Common myeloid progenitor, CD34-positive (primary cell): ENCODE data around the gene SLC7A6OS.

Experiments
- CTCF ChIA-PET: fragments of 350-600 bp; sonication (Branson Sonifier 250); formaldehyde crosslinking; loops from one replicate; lab custom pipeline; 2021; ENCODE audit warnings: antibody characterized with exemption; lab: Charles Lee
- POLR2A ChIA-PET: fragments of 350-600 bp; sonication (Branson Sonifier 250); formaldehyde crosslinking; loops from one replicate; lab custom pipeline; 2021; ENCODE audit warnings: antibody characterized with exemption; lab: Charles Lee
- DNase-seq, 3 donors: peaks; one replicate each; pipeline versions ENCODE4 v3.0.0 to v3.0.0-alpha.2; 2013
- H3K27ac ChIP-seq, 2 experiments: 1 replicate in 1 of 2; 2 replicates in 1 of 2; pipeline ENCODE4 v1.7.0; 2013; ENCODE audit warnings: inconsistent platforms in 2 of 2, low read length in 2 of 2, mild to moderate bottlenecking in 2 of 2, low read depth in 1 of 2, moderate library complexity in 1 of 2; ENCODE audit not compliant: severe bottlenecking in 2 of 2, insufficient read depth in 1 of 2, poor library complexity in 1 of 2
- H3K27me3 ChIP-seq, 5 experiments: replicated peaks in 2 of 5; 1 replicate in 3 of 5; 2 replicates in 2 of 5; pipeline versions ENCODE4 v1.6.1 to v1.7.0; 2013; ENCODE audit warnings: low read length in 4 of 5, mild to moderate bottlenecking in 2 of 5, moderate library complexity in 2 of 5, inconsistent platforms in 1 of 5; ENCODE audit not compliant: insufficient read depth in 5 of 5, control insufficient read depth in 4 of 5
- H3K36me3 ChIP-seq, 4 experiments: 1 replicate in 2 of 4; 2 replicates in 2 of 4; pipeline versions ENCODE4 v1.6.1 to v1.7.0; 2013; ENCODE audit warnings: low read length in 3 of 4, control low read depth in 1 of 4, mild to moderate bottlenecking in 1 of 4; ENCODE audit not compliant: control insufficient read depth in 4 of 4, insufficient read depth in 4 of 4
- H3K4me1 ChIP-seq, 4 experiments: 1 replicate in 3 of 4; 2 replicates in 1 of 4; pipeline versions ENCODE4 v1.6.1 to v1.7.1; 2013; ENCODE audit warnings: low read length in 3 of 4, mild to moderate bottlenecking in 3 of 4, control low read depth in 1 of 4, inconsistent platforms in 1 of 4, moderate library complexity in 1 of 4; ENCODE audit not compliant: control insufficient read depth in 4 of 4, insufficient read depth in 4 of 4; ENCODE audit errors: control extremely low read depth in 1 of 4
- H3K4me3 ChIP-seq, 7 experiments: 1 replicate in 4 of 7; 2 replicates in 3 of 7; pipeline versions ENCODE4 v1.5.1 to v1.7.0; 2013; ENCODE audit warnings: mild to moderate bottlenecking in 7 of 7, low read length in 6 of 7, moderate library complexity in 6 of 7, inconsistent platforms in 2 of 7, low read depth in 2 of 7, control low read depth in 1 of 7; ENCODE audit not compliant: insufficient read depth in 4 of 7, control insufficient read depth in 1 of 7; ENCODE audit errors: extremely low read depth in 1 of 7
- H3K9me3 ChIP-seq, 5 experiments: 1 replicate in 4 of 5; 2 replicates in 1 of 5; pipeline versions ENCODE4 v1.6.1 to v1.7.1; 2013; ENCODE audit warnings: low read length in 4 of 5, mild to moderate bottlenecking in 2 of 5, inconsistent platforms in 1 of 5, low read depth in 1 of 5, moderate library complexity in 1 of 5; ENCODE audit not compliant: control insufficient read depth in 4 of 5, insufficient read depth in 2 of 5; ENCODE audit errors: control extremely low read depth in 1 of 5
- WGBS: methylation state at CpG from one replicate; pipeline ENCODE4 v1.1.5; 2013; ENCODE audit not compliant: insufficient coverage; 5-methylcytosine and 5-hydroxymethylcytosine counted together

Gene SLC7A6OS

DNA sequence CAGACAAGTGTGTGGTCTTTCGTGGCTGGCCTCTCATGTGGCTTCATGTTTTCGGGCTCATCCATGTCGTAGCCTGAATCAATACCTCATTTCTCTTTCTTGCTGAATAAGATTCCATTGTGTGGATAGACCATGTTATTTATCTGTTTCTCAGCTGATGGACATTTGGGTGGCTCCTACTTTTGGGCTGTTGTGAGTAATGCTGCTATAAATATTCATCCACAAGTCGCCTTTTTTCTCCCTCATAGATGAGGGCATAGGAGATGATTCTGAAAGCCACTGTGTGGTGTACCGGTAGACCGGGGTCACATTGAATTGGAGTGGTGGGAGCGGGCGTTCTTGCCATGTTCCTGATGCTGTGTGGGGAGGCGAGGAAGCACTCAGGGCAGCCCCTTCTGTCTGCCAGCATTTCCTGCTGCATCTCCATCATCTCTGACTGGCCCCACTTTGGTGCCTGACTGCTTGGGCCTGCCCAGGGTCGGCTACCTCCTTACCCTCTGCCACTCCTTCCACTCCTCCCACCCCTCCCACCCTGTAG lies 40.1 kb upstream of the SLC7A6OS start:
- Histone ChIP-seq H3K27ac (no peak overlapping the region), H3K27me3 (no peaks in the 10 kb centered on the region), H3K4me3 (no peak overlapping the region), H3K4me1 (peaks cover 0 to 16% (median 10%) of the 10 kb centered on the region in 4 experiments), H3K9me3 (no peaks in the 10 kb centered on the region), H3K36me3 (peaks cover 8 to 93% (median 70%) of the 10 kb centered on the region in 4 experiments)
- ChIA-PET POLR2A (no interaction called here), CTCF (no interaction called here)
- 84% methylated on average over 2 of the region's 10 CpGs for WGBS
- DNase-seq: no peak

DNA sequence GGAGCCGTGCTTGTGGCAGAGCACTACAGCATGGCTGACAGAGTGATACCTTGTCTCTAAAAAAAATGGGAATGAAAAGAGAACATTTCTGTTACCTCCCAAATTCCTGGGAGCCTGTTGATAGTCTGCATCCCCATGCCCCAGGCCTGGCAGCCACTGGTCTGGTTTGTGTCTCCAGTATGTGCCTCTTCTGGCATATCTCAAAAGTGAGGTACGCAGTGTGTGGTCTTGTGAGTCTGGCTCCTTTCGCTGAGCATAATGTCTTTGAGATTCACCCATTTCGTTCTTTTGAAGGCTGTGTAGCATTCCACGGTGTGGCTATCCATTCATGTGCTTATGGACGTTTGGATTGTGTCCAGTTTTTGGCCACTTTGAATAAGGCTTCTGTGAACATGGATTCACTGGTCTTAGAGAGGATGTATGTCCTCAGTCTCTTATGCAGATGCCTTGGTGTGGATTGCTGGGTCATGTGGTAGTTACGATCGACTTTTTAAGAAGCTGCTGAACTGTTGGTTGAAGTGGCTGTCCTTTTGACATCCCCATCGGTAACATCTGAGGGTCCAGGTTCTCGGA lies 39.2 kb upstream of the SLC7A6OS start:
- 100% methylated on average over 7 of the region's 10 CpGs for WGBS
- Histone ChIP-seq H3K27me3 (no peaks in the 10 kb centered on the region), H3K9me3 (no peaks in the 10 kb centered on the region), H3K36me3 (peaks cover 9 to 97% (median 75%) of the 10 kb centered on the region in 4 experiments), H3K4me3 (no peak overlapping the region), H3K27ac (no peak overlapping the region), H3K4me1 (peaks cover 0 to 6% (median 1%) of the 10 kb centered on the region in 4 experiments)
- ChIA-PET CTCF (no interaction called here), POLR2A (no interaction called here)
- no peak for DNase-seq

DNA sequence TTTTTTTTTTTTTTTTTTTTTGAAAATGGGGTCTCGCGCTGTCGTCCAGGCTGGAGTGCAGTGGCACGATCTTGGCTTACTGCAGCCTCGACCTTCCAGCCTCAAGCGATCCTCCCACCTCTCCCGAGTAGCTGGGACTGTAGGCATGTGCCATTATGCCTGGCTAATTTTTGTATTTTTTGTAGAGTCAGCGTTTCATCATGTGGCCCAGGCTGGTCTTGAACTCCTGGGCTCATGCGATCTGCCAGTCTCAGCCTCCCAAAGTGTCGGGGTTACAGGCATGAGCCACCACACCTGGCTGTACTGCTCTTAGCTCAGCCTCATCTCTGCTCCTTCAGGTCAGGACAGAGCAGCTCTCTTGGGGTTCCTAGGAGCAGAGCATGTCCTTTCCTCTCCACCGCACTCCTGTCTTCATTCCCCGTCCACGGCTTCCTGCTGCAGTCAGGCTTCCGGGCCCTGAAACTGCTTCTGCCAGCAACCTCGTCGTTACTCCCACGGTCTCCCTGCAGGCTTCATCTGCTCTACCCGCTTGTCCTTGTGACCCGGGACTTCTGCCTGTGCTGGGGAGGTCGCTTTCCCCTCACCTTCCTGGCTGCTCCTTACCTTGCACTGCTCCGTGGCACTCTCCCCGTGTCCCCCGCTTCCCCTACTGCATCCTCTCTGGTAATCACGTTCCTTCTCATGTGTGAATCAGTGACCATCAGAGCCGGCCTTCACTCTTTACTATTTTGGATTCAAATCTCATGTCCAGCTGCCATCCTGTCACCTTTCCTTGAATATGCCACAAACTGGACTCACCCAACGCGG lies 38.1 kb upstream of the SLC7A6OS start:
- H3K27ac ChIP-seq: no peak overlapping the region
- ChIA-PET POLR2A (no interaction called here), CTCF (interaction anchor here (1.2 kb wide), 1 partner anchor 9 kb away, joined by 3 read pairs; no protein-coding TSS in a partner anchor)
- H3K36me3 ChIP-seq: peaks cover 7 to 96% (median 73%) of the 10 kb centered on the region in 4 experiments
- no peak overlapping the region for H3K4me3 ChIP-seq
- no peaks in the 10 kb centered on the region for H3K27me3 ChIP-seq
- H3K4me1 ChIP-seq: peaks cover 0 to 3% (median under 1%) of the 10 kb centered on the region in 4 experiments
- no peak for DNase-seq
- no peaks in the 10 kb centered on the region for H3K9me3 ChIP-seq
- WGBS: 99% methylated on average over 22 of the region's 27 CpGs

DNA sequence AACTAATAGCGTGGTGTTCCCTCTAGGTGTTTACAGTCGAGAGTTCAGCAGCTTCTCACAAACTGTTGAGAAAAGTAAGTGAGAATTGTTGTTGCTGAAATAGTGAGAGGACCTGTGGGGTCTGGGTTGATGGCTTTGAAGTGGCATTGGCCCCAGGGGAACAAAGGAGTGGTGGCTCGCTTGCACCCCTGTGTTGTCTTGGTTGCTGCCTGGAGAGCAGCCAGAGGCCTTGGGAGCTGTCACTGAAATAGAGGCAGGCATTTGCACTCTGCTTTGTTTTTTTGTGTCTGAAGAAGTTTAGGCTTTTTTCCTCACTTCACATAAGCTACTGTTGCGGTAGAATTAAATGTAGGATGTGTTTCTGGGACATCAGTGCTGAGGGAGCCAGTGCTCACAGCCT lies 36.9 kb upstream of the SLC7A6OS start:
- Histone ChIP-seq H3K27ac (no peak overlapping the region), H3K36me3 (peaks cover 8 to 94% (median 75%) of the 10 kb centered on the region in 4 experiments), H3K27me3 (no peaks in the 10 kb centered on the region), H3K4me3 (no peak overlapping the region), H3K9me3 (no peaks in the 10 kb centered on the region), H3K4me1 (peaks cover 0 to 3% (median under 1%) of the 10 kb centered on the region in 4 experiments)
- WGBS: 100% methylated on average over 2 of the region's 4 CpGs
- no peak for DNase-seq
- POLR2A ChIA-PET: no interaction called here
- CTCF ChIA-PET: interaction anchor here (0.5 to 1.6 kb wide), 3 partner anchors 19 to 235 kb away, joined by 3 to 6 read pairs (median 4); no protein-coding TSS in a partner anchor

DNA sequence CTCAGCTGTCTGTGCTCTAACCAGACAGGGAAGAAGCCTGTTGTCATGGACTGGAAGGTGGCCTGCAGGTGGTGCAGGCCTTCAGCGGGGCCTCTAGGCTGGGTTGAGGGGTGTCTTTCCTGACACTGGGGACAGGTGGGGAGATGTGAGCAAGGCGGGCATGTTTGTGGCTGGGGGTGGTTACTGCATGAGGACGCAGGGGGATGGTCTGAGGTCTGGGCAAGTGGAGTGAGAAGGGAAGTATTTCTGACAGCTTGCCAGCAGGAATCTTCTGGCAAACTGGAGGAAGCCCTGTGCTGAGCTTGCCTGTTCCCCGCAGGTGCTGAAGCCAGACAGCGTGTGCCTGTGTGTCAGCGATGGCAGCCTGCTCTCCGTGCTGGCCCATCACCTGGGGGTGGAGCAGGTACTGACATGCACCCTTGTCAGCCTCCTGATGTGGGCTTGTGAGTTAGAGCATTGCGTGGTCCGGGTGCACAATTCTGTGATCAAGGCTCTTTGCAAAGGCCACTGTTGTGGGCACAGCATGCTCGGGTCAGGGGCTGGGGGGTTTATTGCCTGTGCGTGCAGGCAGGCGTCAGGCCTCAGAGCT lies 36.2 kb upstream of the SLC7A6OS start:
- CTCF ChIA-PET: interaction anchor here (1.0 to 1.6 kb wide), 2 partner anchors 18 to 85 kb away, joined by 3 to 6 read pairs; no protein-coding TSS in a partner anchor
- H3K4me3 ChIP-seq: no peak overlapping the region
- no peak overlapping the region for H3K27ac ChIP-seq
- no peaks in the 10 kb centered on the region for H3K27me3 ChIP-seq
- WGBS: 86% methylated on average over 10 of the region's 12 CpGs
- peaks cover 8 to 92% (median 76%) of the 10 kb centered on the region in 4 experiments for H3K36me3 ChIP-seq
- POLR2A ChIA-PET: no interaction called here
- no peak for DNase-seq
- peaks cover 0 to 3% (median under 1%) of the 10 kb centered on the region in 4 experiments for H3K4me1 ChIP-seq
- no peaks in the 10 kb centered on the region for H3K9me3 ChIP-seq

DNA sequence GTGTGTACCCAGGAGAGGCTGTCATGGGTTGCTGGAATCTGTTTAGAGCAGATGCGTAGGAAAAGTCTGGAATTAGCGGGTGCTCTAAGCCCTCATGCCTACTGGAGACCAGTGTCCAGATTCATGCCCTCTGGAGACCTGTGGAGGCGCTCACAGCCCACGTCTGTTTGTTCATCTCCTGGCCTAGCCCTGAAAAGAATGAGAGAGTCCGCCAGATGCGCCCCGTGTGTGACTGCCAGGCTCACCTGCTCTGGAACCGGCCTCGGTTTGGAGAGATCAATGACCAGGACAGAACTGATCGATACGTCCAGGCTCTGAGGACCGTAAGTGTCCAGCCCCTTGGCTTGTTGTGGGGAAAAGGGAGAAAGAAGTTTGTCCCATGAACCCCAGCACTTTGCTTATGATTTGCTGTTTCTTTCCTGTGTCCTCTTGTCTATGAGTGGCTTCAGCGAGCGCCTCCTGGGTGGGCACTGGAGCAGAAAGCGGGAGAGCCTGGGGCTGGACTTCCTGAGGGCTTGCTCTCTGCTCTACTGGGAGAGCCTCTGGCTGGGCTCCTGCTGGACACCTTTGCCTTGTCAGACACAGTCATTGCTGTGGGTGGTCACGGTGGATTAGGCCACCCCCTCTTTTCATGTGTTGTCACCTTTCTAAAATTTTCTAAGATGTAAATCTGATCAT lies 35.4 kb upstream of the SLC7A6OS start:
- Histone ChIP-seq H3K27ac (no peak overlapping the region), H3K27me3 (no peaks in the 10 kb centered on the region), H3K4me1 (peaks cover 0 to 3% (median under 1%) of the 10 kb centered on the region in 4 experiments), H3K36me3 (peaks cover 13 to 90% (median 77%) of the 10 kb centered on the region in 4 experiments), H3K9me3 (no peaks in the 10 kb centered on the region), H3K4me3 (no peak overlapping the region)
- DNase-seq: no peak
- ChIA-PET POLR2A (no interaction called here), CTCF (no interaction called here)
- over 99% methylated on average over 15 of the region's 16 CpGs for WGBS
